Hepatocyte (in vitro differentiated cells): ENCODE results near the gene ASB16. TPM values are rescaled to one million over a fixed set of nuclear protein-coding genes. Genes with fewer than 3 reads are reported as not detected.
A peak's percentile ranks its signal among the peaks of the same experiment; 100 is the strongest.

ENCODE experiments used
- DNase-seq: peaks from one replicate; pipeline ENCODE4 v3.0.0-alpha.2; 2016; ENCODE audit warnings: low spot score
- H2AFZ ChIP-seq: fragments of 200-600 bp; sonication (generic); 2 replicates; pipeline ENCODE4 v1.6.0; 2016; ENCODE audit warnings: antibody characterized with exemption, mild to moderate bottlenecking
- H3K27ac ChIP-seq: fragments of 200-600 bp; sonication (generic); 2 replicates; pipeline ENCODE4 v1.5.1; 2016; ENCODE audit warnings: mild to moderate bottlenecking
- H3K27me3 ChIP-seq: fragments of 200-600 bp; sonication (generic); 2 replicates; pipeline ENCODE4 v1.6.1; 2016
- H3K36me3 ChIP-seq: fragments of 200-600 bp; sonication (generic); replicated peaks from 2 replicates; pipeline ENCODE4 v1.5.1; 2016; ENCODE audit warnings: low read depth; ENCODE audit not compliant: insufficient read depth
- H3K4me1 ChIP-seq: fragments of 200-600 bp; sonication (generic); 2 replicates; pipeline ENCODE4 v1.5.1; 2016; ENCODE audit warnings: mild to moderate bottlenecking, moderate library complexity; ENCODE audit not compliant: insufficient read depth
- H3K4me2 ChIP-seq: fragments of 200-600 bp; sonication (generic); 2 replicates; pipeline ENCODE4 v1.6.0; 2016
- H3K4me3 ChIP-seq: fragments of 200-600 bp; sonication (generic); 2 replicates; pipeline ENCODE4 v1.5.1; 2016; ENCODE audit warnings: mild to moderate bottlenecking
- H3K79me2 ChIP-seq: fragments of 200-600 bp; sonication (generic); 2 replicates; pipeline ENCODE4 v1.6.0; 2017; ENCODE audit warnings: mild to moderate bottlenecking
- H3K9me2 ChIP-seq: fragments of 200-600 bp; sonication (generic); replicated peaks from 2 replicates; pipeline ENCODE4 v1.6.0; 2017; ENCODE audit warnings: mild to moderate bottlenecking; ENCODE audit not compliant: insufficient read depth
- H3K9me3 ChIP-seq: fragments of 200-600 bp; sonication (generic); 2 replicates; pipeline ENCODE4 v1.5.1; 2016; ENCODE audit warnings: low read depth, mild to moderate bottlenecking
- H4K20me1 ChIP-seq: fragments of 200-600 bp; sonication (generic); 2 replicates; pipeline ENCODE4 v1.6.0; 2016; ENCODE audit warnings: mild to moderate bottlenecking; ENCODE audit not compliant: insufficient read depth, poor library complexity, severe bottlenecking
- EZH2 ChIP-seq: fragments of 200-600 bp; sonication (generic); IDR thresholded peaks from 2 replicates; pipeline ENCODE4 v1.6.1; 2016; ENCODE audit warnings: antibody characterized with exemption, mild to moderate bottlenecking, borderline replicate concordance
- EZH2phosphoT487 ChIP-seq: fragments of 200-600 bp; sonication (generic); IDR thresholded peaks from one replicate; pipeline ENCODE4 v1.6.1; 2018; ENCODE audit warnings: antibody characterized with exemption, mild to moderate bottlenecking, low read depth, moderate library complexity; ENCODE audit not compliant: unreplicated experiment, severe bottlenecking
- WGBS: methylation state at CpG from one replicate; pipeline ENCODE4 v1.1.6; 2016; ENCODE audit warnings: low lambda C conversion rate; ENCODE audit errors: missing lambda C conversion rate; 5-methylcytosine and 5-hydroxymethylcytosine counted together
- polyA plus RNA-seq: library from polyadenylated mRNA; unstranded; fragments of >200 nt; fragmentation: Nextera tagmentation; extraction: Ambion mirVana; gene quantifications from 2 replicates; pipeline ENCODE4 v1.2.1, GENCODE V29; 2016
- total RNA-seq: library from RNA; depleted of rRNA; stranded (reverse); fragments of >200 nt; gene quantifications from 2 replicates; pipeline ENCODE4 v1.2.3, GENCODE V29; 2014
- TF ChIP-seq, protein P1 (sequence below): fragments of 200-600 bp; sonication (generic); IDR thresholded peaks from 2 replicates; pipeline ENCODE4 v1.5.1; 2016; ENCODE audit warnings: antibody characterized with exemption, mild to moderate bottlenecking; ENCODE audit not compliant: poor library complexity

ASB16 gene
- total and polyA plus RNA-seq, 2 experiments from 2014 or later = 0.23 to 0.71 TPM

DNA sequence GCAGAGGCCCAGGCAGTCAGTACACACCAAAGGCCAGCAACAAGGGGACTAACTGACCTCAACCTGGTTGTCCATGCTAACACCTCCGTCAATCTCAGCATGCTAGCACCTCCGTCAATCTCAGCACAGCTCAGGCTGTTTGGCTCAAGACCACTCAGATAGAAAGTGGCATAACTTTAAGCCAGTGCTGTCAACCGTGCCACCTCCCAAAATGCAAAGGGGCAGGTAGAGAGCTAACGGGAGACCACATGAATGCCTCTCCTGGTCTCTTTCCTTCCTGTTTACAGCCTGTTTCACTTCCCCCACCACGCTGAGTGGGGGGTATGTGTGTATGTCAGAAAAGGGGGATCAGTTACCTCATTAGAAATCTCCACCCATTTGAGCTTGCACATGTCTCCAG lies 45.7 kb downstream of the ASB16 start:
- TF ChIP-seq EZH2 = no peak
- TF ChIP-seq, protein P1, sequence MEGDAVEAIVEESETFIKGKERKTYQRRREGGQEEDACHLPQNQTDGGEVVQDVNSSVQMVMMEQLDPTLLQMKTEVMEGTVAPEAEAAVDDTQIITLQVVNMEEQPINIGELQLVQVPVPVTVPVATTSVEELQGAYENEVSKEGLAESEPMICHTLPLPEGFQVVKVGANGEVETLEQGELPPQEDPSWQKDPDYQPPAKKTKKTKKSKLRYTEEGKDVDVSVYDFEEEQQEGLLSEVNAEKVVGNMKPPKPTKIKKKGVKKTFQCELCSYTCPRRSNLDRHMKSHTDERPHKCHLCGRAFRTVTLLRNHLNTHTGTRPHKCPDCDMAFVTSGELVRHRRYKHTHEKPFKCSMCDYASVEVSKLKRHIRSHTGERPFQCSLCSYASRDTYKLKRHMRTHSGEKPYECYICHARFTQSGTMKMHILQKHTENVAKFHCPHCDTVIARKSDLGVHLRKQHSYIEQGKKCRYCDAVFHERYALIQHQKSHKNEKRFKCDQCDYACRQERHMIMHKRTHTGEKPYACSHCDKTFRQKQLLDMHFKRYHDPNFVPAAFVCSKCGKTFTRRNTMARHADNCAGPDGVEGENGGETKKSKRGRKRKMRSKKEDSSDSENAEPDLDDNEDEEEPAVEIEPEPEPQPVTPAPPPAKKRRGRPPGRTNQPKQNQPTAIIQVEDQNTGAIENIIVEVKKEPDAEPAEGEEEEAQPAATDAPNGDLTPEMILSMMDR = no peak
- TF ChIP-seq EZH2phosphoT487 = no peak
- no peaks in the 10 kb centered on the region for H3K9me2 ChIP-seq
- no peak overlapping the region for H3K27ac ChIP-seq
- no peak overlapping the region for H3K4me2 ChIP-seq
- no peaks in the 10 kb centered on the region for H3K27me3 ChIP-seq
- peaks cover 3% of the 10 kb centered on the region for H3K36me3 ChIP-seq
- H3K4me3 ChIP-seq = no peak overlapping the region
- H3K4me1 ChIP-seq = peaks cover 9% of the 10 kb centered on the region
- H3K9me3 ChIP-seq = no peaks in the 10 kb centered on the region
- 92% methylated on average over 5 of the region's 5 CpGs for WGBS
- no peak overlapping the region for H2AFZ ChIP-seq
- H4K20me1 ChIP-seq = peaks cover 20% of the 10 kb centered on the region
- DNase-seq = no peak
- H3K79me2 ChIP-seq = peaks cover 35% of the 10 kb centered on the region

DNA sequence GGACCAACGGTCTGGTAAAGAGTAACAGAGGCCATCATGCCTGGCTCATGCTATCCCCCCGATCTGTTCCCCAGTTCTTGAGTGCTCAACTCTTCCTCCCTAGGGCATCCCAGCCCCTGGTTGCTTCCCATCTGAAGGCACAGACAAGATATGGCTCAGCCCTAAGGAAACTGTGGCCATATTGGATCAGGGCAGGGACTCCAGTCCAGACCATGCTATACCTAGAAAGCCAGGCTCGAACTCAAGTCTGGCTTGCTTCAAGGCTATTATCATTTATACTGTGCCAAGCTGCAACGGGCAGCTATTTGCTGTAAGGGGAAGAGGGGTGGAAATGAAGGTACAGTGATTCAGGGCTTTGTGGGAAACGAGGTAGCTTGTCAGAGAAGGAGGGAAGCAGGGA lies 46.2 kb downstream of the ASB16 start:
- Histone ChIP-seq H4K20me1 (peaks cover 20% of the 10 kb centered on the region), H3K9me2 (no peaks in the 10 kb centered on the region), H3K4me2 (peak overlapping the region; percentile 97), H3K79me2 (peaks cover 37% of the 10 kb centered on the region), H3K27ac (no peak overlapping the region), H3K27me3 (no peaks in the 10 kb centered on the region), H3K4me1 (peaks cover 9% of the 10 kb centered on the region), H3K4me3 (no peak overlapping the region), H3K36me3 (peaks cover 3% of the 10 kb centered on the region), H2AFZ (no peak overlapping the region), H3K9me3 (no peaks in the 10 kb centered on the region)
- TF ChIP-seq EZH2phosphoT487 = no peak
- TF ChIP-seq, protein P1 = no peak
- no peak for TF ChIP-seq EZH2
- no peak for DNase-seq
- 92% methylated on average over 5 of the region's 5 CpGs for WGBS

DNA sequence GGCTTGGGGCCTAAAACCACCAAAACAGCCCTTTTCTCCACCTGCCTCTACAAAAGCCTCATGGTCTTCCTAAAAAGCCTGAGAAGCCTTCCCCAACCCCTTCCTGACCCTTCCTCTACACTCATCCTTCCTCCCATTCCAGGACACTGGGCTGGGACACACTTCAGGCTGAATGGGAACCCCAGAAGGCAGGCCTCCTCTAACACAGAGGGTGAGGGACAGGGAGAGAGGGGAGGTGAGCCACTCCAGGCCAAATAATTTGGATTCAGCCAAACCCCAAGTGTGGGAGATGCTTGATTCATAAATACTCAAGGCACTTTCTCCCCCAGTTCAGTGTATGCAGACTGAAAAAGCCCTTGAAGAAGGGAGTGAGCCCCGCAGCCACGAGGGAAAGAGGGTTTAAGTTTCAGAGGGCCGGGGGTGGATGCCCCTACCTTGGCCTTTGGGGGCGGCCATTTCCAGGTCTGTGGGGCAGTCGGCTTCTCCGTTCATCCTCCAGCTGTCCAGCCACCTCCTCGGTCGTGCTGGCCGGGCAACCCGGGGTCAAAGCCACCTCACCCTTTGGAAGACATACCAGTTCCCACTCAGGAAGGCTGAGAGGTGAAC lies 47.3 kb downstream of the ASB16 start:
- 19% methylated on average over 10 of the region's 10 CpGs for WGBS
- peaks cover 20% of the 10 kb centered on the region for H4K20me1 ChIP-seq

More for the DNA sequence above, 47.3 kb downstream of the ASB16 start:
- no peak for TF ChIP-seq EZH2
- TF ChIP-seq, protein P1 = no peak
- TF ChIP-seq EZH2phosphoT487 = no peak
- no peak overlapping the region for H2AFZ ChIP-seq
- H3K79me2 ChIP-seq = peaks cover 41% of the 10 kb centered on the region
- H3K27ac ChIP-seq = peak overlapping the region; percentile 100
- no peak for DNase-seq
- H3K4me2 ChIP-seq = peak overlapping the region; percentile 97
- peaks cover 3% of the 10 kb centered on the region for H3K36me3 ChIP-seq
- peak overlapping the region; percentile 20 for H3K4me3 ChIP-seq
- H3K9me3 ChIP-seq = no peaks in the 10 kb centered on the region
- H3K9me2 ChIP-seq = no peaks in the 10 kb centered on the region
- H3K4me1 ChIP-seq = peaks cover 14% of the 10 kb centered on the region
- no peaks in the 10 kb centered on the region for H3K27me3 ChIP-seq
